Activated T-cell treated with anti-CD3 and anti-CD28 coated beads for 4 hours (primary cell): Measurements from ENCODE around the gene MAP3K5.

Experiments
- DNase-seq: peaks from one replicate; pipeline ENCODE4 v3.0.0-alpha.2; 2020

The MAP3K5 gene

GRCh38 chr6:136527831-136528230 lies 264.4 kb downstream of the MAP3K5 start:
- no peak for DNase-seq

DNA sequence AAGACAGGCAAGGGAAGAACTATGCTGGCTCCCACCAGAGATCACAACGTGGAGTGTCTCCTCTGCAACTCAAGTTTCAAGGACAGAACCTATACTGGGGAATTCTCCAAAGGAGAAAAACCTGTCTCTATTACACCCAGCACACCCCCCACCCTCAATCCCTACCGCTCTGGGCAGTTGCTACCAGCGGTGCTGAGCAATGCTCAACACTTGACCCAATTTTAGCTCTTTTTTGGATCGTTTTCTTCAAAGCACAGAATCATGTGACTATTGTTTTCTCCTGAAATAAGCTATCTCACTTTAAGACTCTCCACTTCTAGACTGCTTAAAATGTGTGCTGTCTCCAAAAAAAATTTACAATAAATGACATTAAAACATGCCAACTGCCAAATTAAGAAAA lies 265.3 kb downstream of the MAP3K5 start:
- DNase-seq, result no peak

- no peak for DNase-seq
These were observed 265.9 kb downstream of the MAP3K5 start for GRCh38 chr6:136526196-136526930.

DNA sequence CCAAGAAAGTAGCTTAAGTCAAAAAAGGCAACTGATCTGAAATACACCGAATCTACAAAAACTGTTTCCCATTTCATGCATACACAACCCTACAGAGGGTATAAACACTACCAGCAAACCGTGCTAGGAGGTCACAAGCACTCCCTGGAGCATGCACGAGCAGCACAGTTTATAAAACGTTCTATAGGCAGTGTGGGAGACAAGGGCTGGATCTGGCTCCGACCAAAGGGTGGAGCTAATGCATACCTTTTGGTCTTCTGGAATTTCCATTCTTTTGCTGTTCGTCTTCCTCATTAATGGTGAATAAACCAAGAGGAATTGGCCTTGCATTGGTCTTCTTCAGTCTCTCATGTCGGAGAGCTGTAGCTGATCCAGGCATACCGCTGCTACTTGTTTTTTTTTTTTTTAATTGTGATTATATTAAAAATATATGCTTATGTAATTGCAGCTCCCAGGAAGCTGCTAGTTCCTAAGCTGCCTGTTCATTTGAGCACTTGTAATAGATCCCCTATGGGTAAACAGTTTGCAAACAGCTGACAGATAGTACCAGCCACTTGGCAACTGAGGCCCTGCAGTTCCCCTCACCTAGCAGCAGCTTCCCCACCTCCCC lies 266.6 kb downstream of the MAP3K5 start:
- DNase-seq, result no peak

GRCh38 chr6:136524936-136525413 lies 267.3 kb downstream of the MAP3K5 start:
- no peak for DNase-seq

- DNase-seq, result no peak
These were observed 267.8 kb downstream of the MAP3K5 start for GRCh38 chr6:136524339-136524935.

- no peak for DNase-seq
These were observed 269.1 kb downstream of the MAP3K5 start for GRCh38 chr6:136523196-136523595.

DNA sequence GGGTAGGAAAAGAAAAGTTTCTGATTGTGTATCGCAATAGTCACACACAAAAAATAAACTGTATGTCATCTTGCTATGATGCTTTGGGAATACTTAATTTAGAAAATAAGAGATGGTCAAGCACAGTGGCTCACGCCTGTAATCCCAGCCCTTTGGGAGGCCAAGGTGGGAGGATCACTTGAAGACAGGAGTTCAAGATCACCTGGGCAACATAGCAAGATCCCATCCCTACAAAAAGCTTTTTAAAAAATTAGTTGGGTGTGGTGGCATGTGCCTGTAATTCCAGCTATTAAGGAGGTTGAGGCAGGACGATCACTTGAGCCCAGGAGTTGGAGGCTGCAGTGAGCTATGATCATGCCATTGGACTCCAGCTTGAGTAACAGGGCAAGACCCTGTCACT lies 269.6 kb downstream of the MAP3K5 start:
- DNase-seq, result no peak

DNA sequence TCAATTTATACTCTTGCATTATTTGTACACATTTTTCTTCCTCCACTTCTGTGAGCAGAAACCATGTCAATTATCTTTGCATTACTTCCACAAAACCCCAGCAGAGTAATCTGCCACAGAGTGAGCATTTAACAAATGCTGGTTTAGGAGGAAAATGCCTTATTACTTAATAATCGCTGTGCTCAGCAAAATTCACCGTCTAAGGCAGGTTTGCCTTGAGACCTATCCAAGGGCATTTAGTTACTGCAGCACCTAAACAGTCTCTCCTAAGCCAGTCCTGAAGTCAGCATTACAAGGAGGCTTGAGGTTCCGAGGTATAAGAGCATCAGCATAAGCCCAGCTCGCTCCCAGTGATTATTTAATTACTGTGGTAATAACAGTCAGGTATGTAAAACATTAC lies 270.4 kb downstream of the MAP3K5 start:
- no peak for DNase-seq

- DNase-seq, result no peak
These were observed 270.9 kb downstream of the MAP3K5 start for GRCh38 chr6:136521427-136521826.

- no peak for DNase-seq
These were observed 271.8 kb downstream of the MAP3K5 start for GRCh38 chr6:136520517-136520916.

DNA sequence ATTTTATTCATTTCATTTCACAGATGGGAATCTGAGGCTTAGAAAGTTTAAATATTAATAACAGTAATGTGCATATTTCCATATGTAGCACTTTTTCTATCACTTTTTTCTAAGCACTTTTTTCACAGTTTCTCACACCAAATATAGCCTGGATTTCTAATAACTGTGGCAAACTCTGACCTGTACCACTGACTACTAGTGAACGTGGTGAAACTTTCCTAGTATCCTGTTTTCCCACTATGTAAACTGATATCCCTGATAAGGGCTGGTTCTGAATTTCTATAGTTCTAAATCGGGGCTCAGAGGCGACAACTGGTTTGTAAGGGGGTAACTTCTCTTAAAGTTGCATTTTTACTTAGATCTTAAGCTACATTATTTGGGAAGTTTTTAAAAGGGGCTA lies 274.7 kb downstream of the MAP3K5 start:
- DNase-seq, result no peak

GRCh38 chr6:136517002-136517401 lies 275.3 kb downstream of the MAP3K5 start:
- no peak for DNase-seq

DNA sequence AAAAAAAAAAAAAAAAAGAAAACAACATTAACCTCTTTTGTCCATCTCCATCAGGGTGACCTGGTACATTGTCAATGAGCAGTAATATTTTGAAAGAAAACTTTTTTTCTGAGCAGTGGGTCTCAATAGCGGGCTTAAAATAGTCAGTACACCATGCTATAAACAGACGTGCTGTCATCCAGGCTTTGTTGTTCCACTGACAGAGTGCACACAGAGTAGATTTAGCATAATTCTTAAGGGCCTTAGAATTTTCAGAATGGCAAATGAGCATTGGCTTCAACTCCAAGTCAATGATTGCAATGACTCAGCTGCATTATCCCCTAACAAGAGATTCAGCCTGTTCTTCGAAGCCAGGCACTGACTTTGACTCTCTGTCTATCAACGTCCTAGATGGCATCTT lies 277.7 kb downstream of the MAP3K5 start:
- DNase-seq, result no peak

DNA sequence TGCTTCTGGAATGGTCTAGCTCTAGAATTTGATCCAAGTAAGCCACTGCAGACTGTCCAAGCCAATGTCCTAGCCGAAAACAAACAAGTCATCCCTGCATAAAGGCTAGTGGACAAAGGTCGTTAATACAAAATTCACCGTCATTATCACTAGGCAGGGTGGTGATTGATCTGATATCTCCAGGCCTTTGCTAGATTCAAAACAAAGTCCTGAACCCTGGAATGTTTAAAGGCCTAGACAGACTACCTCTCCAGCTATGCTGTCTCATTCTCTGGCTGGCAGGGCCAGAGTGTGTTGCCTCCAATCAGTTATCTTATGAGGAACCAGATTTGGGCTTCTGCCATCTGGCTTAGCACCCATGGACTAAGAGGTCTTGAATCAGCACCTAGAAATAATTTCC lies 280.4 kb downstream of the MAP3K5 start:
- no peak for DNase-seq

GRCh38 chr6:136511397-136511796 lies 280.9 kb downstream of the MAP3K5 start:
- no peak for DNase-seq

DNA sequence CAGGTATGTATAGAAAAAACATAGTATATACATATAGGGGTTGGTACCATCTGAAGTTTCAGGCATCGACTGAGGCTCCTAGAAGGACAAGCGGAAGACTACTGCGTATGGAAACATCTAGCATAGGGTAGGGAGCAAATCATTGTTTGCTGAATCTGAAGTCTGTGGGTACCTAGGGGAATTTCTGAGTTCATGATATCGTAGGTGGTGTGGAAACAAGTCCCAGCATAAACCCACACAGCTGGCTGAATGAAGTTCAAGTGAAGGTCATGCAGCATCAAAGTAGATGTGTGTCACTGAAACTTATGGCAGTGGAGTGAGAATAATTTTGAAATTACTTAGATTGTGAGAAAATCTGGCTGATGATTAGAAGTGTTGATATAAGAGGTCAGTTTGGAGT lies 281.5 kb downstream of the MAP3K5 start:
- peak; percentile 3 for DNase-seq

GRCh38 chr6:136510299-136510698 lies 282.0 kb downstream of the MAP3K5 start:
- no peak for DNase-seq

DNA sequence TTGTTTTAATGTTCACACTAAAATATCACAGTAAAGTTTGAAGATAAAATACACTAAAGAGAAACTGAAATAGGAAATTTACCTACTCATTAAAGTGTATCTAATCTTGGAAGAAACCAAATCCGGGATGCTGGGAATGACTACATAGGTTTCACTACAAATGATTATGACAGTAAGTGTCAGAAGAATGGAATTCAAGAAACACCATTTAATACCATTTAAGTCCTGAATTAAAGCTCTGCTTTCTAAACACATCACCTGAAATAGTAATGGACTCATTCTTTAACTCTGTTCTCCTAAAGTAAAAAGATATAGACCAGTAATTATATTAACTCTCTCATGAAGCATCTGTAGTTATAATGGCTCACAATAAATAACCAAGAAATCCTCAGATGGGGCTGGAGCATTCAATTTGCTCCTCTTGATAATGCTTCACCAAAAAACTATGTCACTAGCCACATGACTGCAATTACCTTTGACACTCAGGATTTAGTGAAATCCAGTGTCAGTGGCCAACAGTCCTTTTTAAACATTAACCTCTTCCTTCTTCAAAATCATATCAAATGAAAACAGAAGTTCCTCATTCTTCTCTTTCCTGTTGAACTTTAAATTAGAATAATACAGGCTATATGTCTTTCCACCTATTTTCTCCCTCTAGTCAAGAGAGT lies 283.4 kb downstream of the MAP3K5 start:
- no peak for DNase-seq
